HepG2 (cell line): ENCODE measurements around the gene ACACB. TPM values are rescaled to one million over a fixed set of nuclear protein-coding genes. Genes with fewer than 3 reads are reported as not detected.
A peak's percentile ranks its signal among the peaks of the same experiment; 100 is the strongest.

Source experiments
- CBX1 ChIP-seq: IDR thresholded peaks from one replicate; pipeline ENCODE4 v1.6.1; 2016; ENCODE audit warnings: antibody characterized with exemption, low read depth
- CHCHD3 ChIP-seq: sonication (generic); formaldehyde crosslinking; IDR thresholded peaks from 2 replicates; pipeline ENCODE4 v1.8.0; 2022; ENCODE audit warnings: mild to moderate bottlenecking, missing genetic modification reagents, moderate library complexity
- DMAP1 ChIP-seq: IDR thresholded peaks from 2 replicates; pipeline ENCODE4 v1.6.1; 2016
- GLI4 ChIP-seq: sonication (generic); formaldehyde crosslinking; IDR thresholded peaks from 2 replicates; pipeline ENCODE4 v1.5.1; 2020; ENCODE audit warnings: missing genetic modification reagents, mild to moderate bottlenecking, moderate library complexity, borderline replicate concordance
- IKZF1 ChIP-seq: fragments of 450-650 bp; IDR thresholded peaks from 2 replicates; pipeline ENCODE4 v1.7.1; 2016
- NCOA2 ChIP-seq: sonication (generic); formaldehyde crosslinking; IDR thresholded peaks from 2 replicates; pipeline ENCODE4 v1.8.0; 2022; ENCODE audit warnings: inconsistent platforms
- SCMH1 ChIP-seq: sonication (generic); formaldehyde crosslinking; IDR thresholded peaks from 2 replicates; pipeline ENCODE4 v1.9.0; 2021; ENCODE audit warnings: missing genetic modification reagents, mild to moderate bottlenecking, borderline replicate concordance
- SETDB1 ChIP-seq: sonication (generic); formaldehyde crosslinking; IDR thresholded peaks from 2 replicates; pipeline ENCODE4 v1.5.1; 2020; ENCODE audit warnings: missing genetic modification reagents, mild to moderate bottlenecking, borderline replicate concordance
- TFE3 ChIP-seq: IDR thresholded peaks from 2 replicates; pipeline ENCODE4 v1.6.1; 2016
- WIZ ChIP-seq: sonication (generic); formaldehyde crosslinking; IDR thresholded peaks from 2 replicates; pipeline ENCODE4 v1.5.1; 2020; ENCODE audit warnings: mild to moderate bottlenecking, missing genetic modification reagents
- YEATS4 ChIP-seq: sonication (generic); formaldehyde crosslinking; IDR thresholded peaks from 2 replicates; pipeline ENCODE4 v1.4.0; 2020; ENCODE audit warnings: missing genetic modification reagents, borderline replicate concordance
- ZEB1 ChIP-seq: IDR thresholded peaks from 2 replicates; pipeline ENCODE4 v1.6.1; 2012; ENCODE audit warnings: mild to moderate bottlenecking, low read depth, inconsistent platforms; ENCODE audit not compliant: insufficient replicate concordance
- ZNF207 ChIP-seq: fragments of 450-650 bp; IDR thresholded peaks from 2 replicates; pipeline ENCODE4 v1.6.1; 2016; ENCODE audit warnings: antibody characterized with exemption, borderline replicate concordance
- ZNF629 ChIP-seq: sonication (generic); formaldehyde crosslinking; conservative IDR thresholded peaks from 2 replicates; pipeline ENCODE4 v1.5.0; 2020; ENCODE audit warnings: missing genetic modification reagents
- ZNF646 ChIP-seq: sonication (generic); formaldehyde crosslinking; IDR thresholded peaks from 2 replicates; pipeline ENCODE4 v1.9.0; 2021; ENCODE audit warnings: mild to moderate bottlenecking, missing genetic modification reagents
- ZNF747 ChIP-seq: sonication (generic); formaldehyde crosslinking; IDR thresholded peaks from 2 replicates; pipeline ENCODE4 v1.8.1; 2023; ENCODE audit warnings: missing genetic modification reagents, mild to moderate bottlenecking, borderline replicate concordance
- ZNF773 ChIP-seq: sonication (generic); formaldehyde crosslinking; IDR thresholded peaks from 2 replicates; pipeline ENCODE4 v1.4.0; 2020; ENCODE audit warnings: missing genetic modification reagents, borderline replicate concordance
- polyA plus RNA-seq, 8 experiments: library from polyadenylated mRNA; depleted of rRNA in 3 of 8; stranded (reverse) in 7 of 8; unstranded in 1 of 8; fragments of >200 nt; fragmentation: Illumina TruSeq in 4 of 8; extraction: Trizol in 4 of 8; gene quantifications; 2 replicates each; pipeline versions ENCODE4 v1.2.1 to v1.2.3, GENCODE V29; 2011 to 2016; ENCODE audit warnings: low read depth in 4 of 8, missing spikeins in 1 of 8, mixed read lengths in 1 of 8; ENCODE audit not compliant: insufficient read depth in 1 of 8
- total RNA-seq, 5 experiments: library from RNA; depleted of rRNA; stranded (reverse); fragments of >200 nt; fragmentation: Illumina TruSeq; extraction: Trizol; gene quantifications; 2 replicates each; pipeline ENCODE4 v1.2.3, GENCODE V29; 2016; ENCODE audit warnings: low read depth in 1 of 5
- TF ChIP-seq, protein P1 (sequence below): sonication (generic); formaldehyde crosslinking; IDR thresholded peaks from 2 replicates; pipeline ENCODE4 v1.4.0; 2020; ENCODE audit warnings: missing genetic modification reagents

ACACB gene
- total and polyA plus RNA-seq, 2 of the 13 experiments (the other 11 are each of a cell fraction or from before 2014, with no cell fraction given): 6.2 to 8.6 TPM

DNA sequence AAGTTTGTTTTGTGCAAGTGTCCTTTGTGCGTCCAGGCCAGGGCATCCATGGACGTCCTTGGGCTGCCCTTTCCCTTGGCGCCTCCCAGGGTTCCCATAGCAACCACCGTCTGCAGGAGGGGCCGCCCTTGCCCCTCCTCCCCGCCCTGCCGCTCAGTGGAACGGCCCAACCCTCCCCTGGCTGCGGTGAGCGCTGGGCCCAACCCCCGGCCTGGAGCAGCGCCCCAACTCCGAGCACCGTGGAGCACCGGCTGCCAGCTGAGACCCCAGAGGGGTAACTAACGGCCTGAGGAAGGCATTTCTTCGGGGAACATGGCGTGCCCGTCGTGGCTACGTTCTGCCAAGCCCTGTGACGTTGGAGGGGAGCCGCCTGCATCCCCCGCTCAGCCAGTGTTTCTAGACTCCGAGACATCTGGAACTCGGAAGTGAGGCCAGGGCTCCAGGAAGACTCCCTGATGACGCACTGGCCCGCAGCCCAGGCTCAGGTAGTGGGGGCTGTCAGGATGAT lies 5.3 kb upstream of the ACACB start (continued):
- TF ChIP-seq ZNF646 (CRISPR knock-in tag) (no peak), ZNF207 (no peak), ZEB1 (no peak), SETDB1 (CRISPR knock-in tag) (no peak), ZNF773 (no peak), GLI4 (CRISPR knock-in tag) (no peak), CHCHD3 (CRISPR knock-in tag) (no peak), NCOA2 (CRISPR knock-in tag) (no peak), YEATS4 (CRISPR knock-in tag) (no peak), IKZF1 (no peak), TFE3 (no peak), DMAP1 (CRISPR knock-in tag) (peak; percentile 63; the same call in 1 of the 2 replicates), ZNF629 (no peak), SCMH1 (no peak), WIZ (no peak), ZNF747 (CRISPR knock-in tag) (no peak), CBX1 (peak; percentile 32)
- TF ChIP-seq, protein P1, sequence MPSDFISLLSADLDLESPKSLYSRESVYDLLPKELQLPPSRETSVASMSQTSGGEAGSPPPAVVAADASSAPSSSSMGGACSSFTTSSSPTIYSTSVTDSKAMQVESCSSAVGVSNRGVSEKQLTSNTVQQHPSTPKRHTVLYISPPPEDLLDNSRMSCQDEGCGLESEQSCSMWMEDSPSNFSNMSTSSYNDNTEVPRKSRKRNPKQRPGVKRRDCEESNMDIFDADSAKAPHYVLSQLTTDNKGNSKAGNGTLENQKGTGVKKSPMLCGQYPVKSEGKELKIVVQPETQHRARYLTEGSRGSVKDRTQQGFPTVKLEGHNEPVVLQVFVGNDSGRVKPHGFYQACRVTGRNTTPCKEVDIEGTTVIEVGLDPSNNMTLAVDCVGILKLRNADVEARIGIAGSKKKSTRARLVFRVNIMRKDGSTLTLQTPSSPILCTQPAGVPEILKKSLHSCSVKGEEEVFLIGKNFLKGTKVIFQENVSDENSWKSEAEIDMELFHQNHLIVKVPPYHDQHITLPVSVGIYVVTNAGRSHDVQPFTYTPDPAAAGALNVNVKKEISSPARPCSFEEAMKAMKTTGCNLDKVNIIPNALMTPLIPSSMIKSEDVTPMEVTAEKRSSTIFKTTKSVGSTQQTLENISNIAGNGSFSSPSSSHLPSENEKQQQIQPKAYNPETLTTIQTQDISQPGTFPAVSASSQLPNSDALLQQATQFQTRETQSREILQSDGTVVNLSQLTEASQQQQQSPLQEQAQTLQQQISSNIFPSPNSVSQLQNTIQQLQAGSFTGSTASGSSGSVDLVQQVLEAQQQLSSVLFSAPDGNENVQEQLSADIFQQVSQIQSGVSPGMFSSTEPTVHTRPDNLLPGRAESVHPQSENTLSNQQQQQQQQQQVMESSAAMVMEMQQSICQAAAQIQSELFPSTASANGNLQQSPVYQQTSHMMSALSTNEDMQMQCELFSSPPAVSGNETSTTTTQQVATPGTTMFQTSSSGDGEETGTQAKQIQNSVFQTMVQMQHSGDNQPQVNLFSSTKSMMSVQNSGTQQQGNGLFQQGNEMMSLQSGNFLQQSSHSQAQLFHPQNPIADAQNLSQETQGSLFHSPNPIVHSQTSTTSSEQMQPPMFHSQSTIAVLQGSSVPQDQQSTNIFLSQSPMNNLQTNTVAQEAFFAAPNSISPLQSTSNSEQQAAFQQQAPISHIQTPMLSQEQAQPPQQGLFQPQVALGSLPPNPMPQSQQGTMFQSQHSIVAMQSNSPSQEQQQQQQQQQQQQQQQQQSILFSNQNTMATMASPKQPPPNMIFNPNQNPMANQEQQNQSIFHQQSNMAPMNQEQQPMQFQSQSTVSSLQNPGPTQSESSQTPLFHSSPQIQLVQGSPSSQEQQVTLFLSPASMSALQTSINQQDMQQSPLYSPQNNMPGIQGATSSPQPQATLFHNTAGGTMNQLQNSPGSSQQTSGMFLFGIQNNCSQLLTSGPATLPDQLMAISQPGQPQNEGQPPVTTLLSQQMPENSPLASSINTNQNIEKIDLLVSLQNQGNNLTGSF (CRISPR knock-in tag): 0 out of 2 replicates have a peak, but pooled peaks have one; percentile 40
